Duodenal mucosa (tissue), 2 donors: ENCODE data around the gene SNAI1.
"Not testable (repeated sequence)": the region's sequence is repeated elsewhere in the genome, so short reads cannot be mapped to it uniquely, and the experiment has no call there.

Experiments
- H3K27ac ChIP-seq: one replicate; pipeline ENCODE4 v1.7.0; 2013; ENCODE audit warnings: low read depth, low read length
- H3K27me3 ChIP-seq, 2 donors: one replicate each; pipeline ENCODE4 v1.7.0; 2013; ENCODE audit warnings: low read length in 2 of 2, control low read depth in 1 of 2; ENCODE audit not compliant: insufficient read depth in 2 of 2, control insufficient read depth in 1 of 2
- H3K36me3 ChIP-seq, 2 donors: one replicate each; pipeline ENCODE4 v1.7.0; 2013; ENCODE audit warnings: low read length in 2 of 2, control low read depth in 1 of 2; ENCODE audit not compliant: insufficient read depth in 2 of 2, control insufficient read depth in 1 of 2
- H3K4me1 ChIP-seq, 2 donors: one replicate each; pipeline ENCODE4 v1.7.0; 2013; ENCODE audit warnings: low read length in 2 of 2, control low read depth in 1 of 2; ENCODE audit not compliant: insufficient read depth in 2 of 2, control insufficient read depth in 1 of 2
- H3K4me3 ChIP-seq, 2 donors: one replicate each; pipeline ENCODE4 v1.7.0; 2013; ENCODE audit warnings: low read length in 2 of 2, low read depth in 1 of 2
- H3K9ac ChIP-seq, 2 donors: one replicate each; pipeline ENCODE4 v1.7.0; 2013; ENCODE audit warnings: low read length in 2 of 2, low read depth in 1 of 2
- H3K9me3 ChIP-seq, 2 donors: one replicate each; pipeline ENCODE4 v1.7.0; 2013; ENCODE audit warnings: low read length in 2 of 2, control low read depth in 1 of 2; ENCODE audit not compliant: control insufficient read depth in 1 of 2

Gene SNAI1

GRCh38 chr20:49961413-49961812, 21.4 kb upstream of the SNAI1 start:
- no peaks in the 10 kb centered on the region for H3K27me3 ChIP-seq
- peaks cover 0 to 16% of the 10 kb centered on the region in 2 donors for H3K36me3 ChIP-seq
- no peak overlapping the region for H3K9ac ChIP-seq
- H3K27ac ChIP-seq, result no peak overlapping the region
- no peak overlapping the region for H3K4me3 ChIP-seq
- no peaks in the 10 kb centered on the region for H3K9me3 ChIP-seq
- peaks cover 0 to 4% of the 10 kb centered on the region in 2 donors for H3K4me1 ChIP-seq

- no peak overlapping the region for H3K4me3 ChIP-seq
- no peaks in the 10 kb centered on the region for H3K27me3 ChIP-seq
- H3K9me3 ChIP-seq, result no peaks in the 10 kb centered on the region
- H3K27ac ChIP-seq, result no peak overlapping the region
- H3K4me1 ChIP-seq, result peaks cover 12 to 16% of the 10 kb centered on the region in 2 donors
- peaks cover 0 to 5% of the 10 kb centered on the region in 2 donors for H3K36me3 ChIP-seq
- no peak overlapping the region for H3K9ac ChIP-seq
Measured at GRCh38 chr20:49964964-49965780, 17.6 kb upstream of the SNAI1 start.

- Histone ChIP-seq H3K9ac (no peak overlapping the region), H3K27ac (no peak overlapping the region), H3K36me3 (peaks cover 0 to 5% of the 10 kb centered on the region in 2 donors), H3K9me3 (no peaks in the 10 kb centered on the region), H3K4me1 (peaks cover 17 to 20% of the 10 kb centered on the region in 2 donors), H3K27me3 (no peaks in the 10 kb centered on the region), H3K4me3 (no peak overlapping the region)
Measured at GRCh38 chr20:49965781-49966305, 16.9 kb upstream of the SNAI1 start.

- Histone ChIP-seq H3K36me3 (peaks cover 0 to 5% of the 10 kb centered on the region in 2 donors), H3K9ac (no peak overlapping the region), H3K9me3 (no peaks in the 10 kb centered on the region), H3K27me3 (no peaks in the 10 kb centered on the region), H3K27ac (no peak overlapping the region), H3K4me3 (no peak overlapping the region), H3K4me1 (peaks cover 17 to 20% of the 10 kb centered on the region in 2 donors)
Measured at GRCh38 chr20:49966861-49967260, 15.9 kb upstream of the SNAI1 start.

GRCh38 chr20:49969234-49969633, 13.5 kb upstream of the SNAI1 start:
- Histone ChIP-seq H3K4me1 (peaks cover 17 to 20% of the 10 kb centered on the region in 2 donors), H3K9ac (no peak overlapping the region), H3K36me3 (peaks cover 0 to 5% of the 10 kb centered on the region in 2 donors), H3K27ac (no peak overlapping the region), H3K4me3 (no peak overlapping the region), H3K27me3 (no peaks in the 10 kb centered on the region), H3K9me3 (no peaks in the 10 kb centered on the region)

GRCh38 chr20:49969946-49970345, 12.8 kb upstream of the SNAI1 start:
- H3K27me3 ChIP-seq, result no peaks in the 10 kb centered on the region
- peaks cover 0 to 2% of the 10 kb centered on the region in 2 donors for H3K36me3 ChIP-seq
- no peak overlapping the region for H3K9ac ChIP-seq
- H3K4me1 ChIP-seq, result peaks cover 17 to 20% of the 10 kb centered on the region in 2 donors
- no peak overlapping the region for H3K27ac ChIP-seq
- no peaks in the 10 kb centered on the region for H3K9me3 ChIP-seq
- H3K4me3 ChIP-seq, result no peak overlapping the region

- H3K27ac ChIP-seq, result no peak overlapping the region
- H3K36me3 ChIP-seq, result no peaks in the 10 kb centered on the region
- no peaks in the 10 kb centered on the region for H3K9me3 ChIP-seq
- no peak overlapping the region for H3K9ac ChIP-seq
- no peak overlapping the region for H3K4me3 ChIP-seq
- H3K27me3 ChIP-seq, result no peaks in the 10 kb centered on the region
- peaks cover 17 to 20% of the 10 kb centered on the region in 2 donors for H3K4me1 ChIP-seq
Measured at GRCh38 chr20:49970498-49970897, 12.3 kb upstream of the SNAI1 start.

GRCh38 chr20:49973981-49974380, 8.8 kb upstream of the SNAI1 start:
- Histone ChIP-seq H3K27ac (no peak overlapping the region), H3K4me3 (no peak overlapping the region), H3K9me3 (no peaks in the 10 kb centered on the region), H3K9ac (no peak overlapping the region), H3K36me3 (no peaks in the 10 kb centered on the region), H3K4me1 (peaks cover 20 to 25% of the 10 kb centered on the region in 2 donors), H3K27me3 (no peaks in the 10 kb centered on the region)

- H3K36me3 ChIP-seq, result no peaks in the 10 kb centered on the region
- H3K4me1 ChIP-seq, result peaks cover 9 to 20% of the 10 kb centered on the region in 2 donors
- H3K27ac ChIP-seq, result no peak overlapping the region
- peaks cover 0 to 10% of the 10 kb centered on the region in 2 donors for H3K27me3 ChIP-seq
- no peaks in the 10 kb centered on the region for H3K9me3 ChIP-seq
- no peak overlapping the region for H3K4me3 ChIP-seq
- H3K9ac ChIP-seq, result no peak overlapping the region
Measured at GRCh38 chr20:49976542-49976941, 6.2 kb upstream of the SNAI1 start.

GRCh38 chr20:49977740-49978139, 5.0 kb upstream of the SNAI1 start:
- not testable (repeated sequence) for H3K36me3 ChIP-seq, H3K9me3 ChIP-seq, H3K9ac ChIP-seq, H3K27ac ChIP-seq, H3K4me3 ChIP-seq
- H3K4me1 ChIP-seq, result peaks cover 17 to 29% of the 10 kb centered on the region in 2 donors
- H3K27me3 ChIP-seq, result peaks cover 0 to 17% of the 10 kb centered on the region in 2 donors
